HCT116 (cell line): ENCODE measurements around the gene CDKN1C. TPM values are rescaled to one million over a fixed set of nuclear protein-coding genes. Genes with fewer than 3 reads are reported as not detected.

Source experiments
- ATAC-seq: fragments of 200-7000 bp; cut with Tn5 transposase; 2 replicates; pipeline ENCODE4 v1.9.1; 2020; ENCODE audit warnings: mild to moderate bottlenecking, moderate library complexity
- BruUV-seq: library from RNA; stranded (reverse); fragments of 400-500 nt; replicated peaks from 2 replicates; lab custom pipeline; 2021; lab: Mats Ljungman, UMichigan
- CTCF ChIA-PET: fragments of 300-600 bp; sonication (Branson Sonifier 250); formaldehyde crosslinking; loops from one replicate; lab custom pipeline; 2021; ENCODE audit warnings: antibody characterized with exemption; lab: Charles Lee
- POLR2A ChIA-PET: fragments of 300-600, 350-600 bp; sonication (Branson Sonifier 250); formaldehyde crosslinking; loops from one replicate; lab custom pipeline; 2021; ENCODE audit warnings: antibody characterized with exemption; lab: Charles Lee
- RAD21 ChIA-PET, 2 experiments: fragments of 300-600 bp; sonication (Branson Sonifier 250); formaldehyde crosslinking; loops; one replicate each; lab custom pipeline; 2023; ENCODE audit warnings: low total read pairs in 2 of 2; ENCODE audit not compliant: uncharacterized antibody in 2 of 2, unreplicated experiment in 2 of 2, low non-redundant PET in 1 of 2; lab: Charles Lee
- DNase-seq: peaks from one replicate; pipeline ENCODE4 v3.0.0-alpha.2; 2010; ENCODE audit warnings: low read depth, low spot score
- H2AFZ ChIP-seq: fragments of 200-600 bp; shearing (Covaris generic), sonication (generic); 2 replicates; pipeline ENCODE4 v1.6.1; 2017; ENCODE audit warnings: low read depth, mixed run types, mixed read lengths, antibody characterized with exemption, low read length; ENCODE audit not compliant: poor library complexity, severe bottlenecking
- H3K27ac ChIP-seq: 2 replicates; pipeline ENCODE4 v1.5.1; 2012; ENCODE audit warnings: low read depth, low read length
- H3K27me3 ChIP-seq: fragments of 200-600 bp; sonication (generic); 2 replicates; pipeline ENCODE4 v1.6.1; 2016; ENCODE audit warnings: mixed run types, low read length, mixed read lengths; ENCODE audit not compliant: insufficient read depth
- H3K36me3 ChIP-seq, 2 experiments: fragments of 200-500 bp in 1 of 2; fragments of 200-600 bp in 1 of 2; sonication (Bioruptor generic) in 1 of 2; sonication (generic) in 1 of 2; 2 replicates each; pipeline versions ENCODE4 v1.5.1 to v1.6.1; 2014 to 2016; ENCODE audit warnings: low read length in 2 of 2, inconsistent platforms in 1 of 2, mixed read lengths in 1 of 2, mixed run types in 1 of 2; ENCODE audit not compliant: insufficient read depth in 2 of 2, control insufficient read depth in 1 of 2
- H3K4me1 ChIP-seq, 2 experiments: fragments of 200-600 bp in 1 of 2; sonication (generic) in 1 of 2; 2 replicates each; pipeline versions ENCODE4 v1.5.1 to v1.6.1; 2012 to 2017; ENCODE audit warnings: low read length in 2 of 2, inconsistent platforms in 1 of 2, mild to moderate bottlenecking in 1 of 2, mixed read lengths in 1 of 2, mixed run types in 1 of 2, moderate library complexity in 1 of 2; ENCODE audit not compliant: insufficient read depth in 2 of 2, control insufficient read depth in 1 of 2
- H3K4me2 ChIP-seq: fragments of 200-600 bp; sonication (generic); 2 replicates; pipeline ENCODE4 v1.6.1; 2017; ENCODE audit warnings: mixed run types, low read length, mixed read lengths
- H3K4me3 ChIP-seq, 2 experiments: fragments of 200-600 bp in 1 of 2; sonication (generic) in 1 of 2; replicated peaks in 1 of 2; 2 replicates each; pipeline ENCODE4 v1.5.1; 2011 to 2016; ENCODE audit warnings: low read length in 2 of 2, control low read depth in 1 of 2, low read depth in 1 of 2, mild to moderate bottlenecking in 1 of 2, mixed read lengths in 1 of 2, mixed run types in 1 of 2
- H3K79me2 ChIP-seq: fragments of 200-600 bp; sonication (generic); 2 replicates; pipeline ENCODE4 v1.6.1; 2017; ENCODE audit warnings: mild to moderate bottlenecking, mixed run types, low read length, moderate library complexity, mixed read lengths; ENCODE audit not compliant: insufficient read depth
- H3K9ac ChIP-seq: fragments of 200-600 bp; sonication (generic); 2 replicates; pipeline ENCODE4 v1.6.1; 2016; ENCODE audit warnings: low read length, mixed read lengths
- H3K9me2 ChIP-seq: fragments of 200-600 bp; sonication (generic), shearing (Covaris generic); 2 replicates; pipeline ENCODE4 v1.6.1; 2017; ENCODE audit warnings: mixed run types, mild to moderate bottlenecking, moderate library complexity; ENCODE audit not compliant: insufficient read depth
- H3K9me3 ChIP-seq, 2 experiments: fragments of 200-500 bp in 1 of 2; fragments of 200-600 bp in 1 of 2; sonication (Bioruptor generic) in 1 of 2; sonication (generic) in 1 of 2; 2 replicates each; pipeline ENCODE4 v1.6.1; 2014 to 2017; ENCODE audit warnings: low read length in 2 of 2, mixed read lengths in 2 of 2, inconsistent platforms in 1 of 2, low read depth in 1 of 2, mild to moderate bottlenecking in 1 of 2, mixed run types in 1 of 2, moderate library complexity in 1 of 2; ENCODE audit not compliant: control insufficient read depth in 1 of 2, insufficient read depth in 1 of 2
- H4K20me1 ChIP-seq: fragments of 200-600 bp; sonication (generic), shearing (Covaris generic); 2 replicates; pipeline ENCODE4 v1.6.1; 2017; ENCODE audit warnings: mixed run types, mild to moderate bottlenecking, moderate library complexity; ENCODE audit not compliant: insufficient read depth
- CEBPB ChIP-seq: IDR thresholded peaks from 2 replicates; pipeline ENCODE4 v1.6.1; 2012; ENCODE audit warnings: low read depth
- CTCF ChIP-seq, 3 experiments: fragments of 200-600 bp in 1 of 3; sonication (generic) in 1 of 3; IDR thresholded peaks in 2 of 3; conservative IDR thresholded peaks in 1 of 3; 2 replicates each; pipeline ENCODE4 v1.5.1; 2012 to 2017; ENCODE audit warnings: low read depth in 2 of 3, low read length in 2 of 3, antibody characterized with exemption in 1 of 3, borderline replicate concordance in 1 of 3, control low read depth in 1 of 3, mild to moderate bottlenecking in 1 of 3, mixed read lengths in 1 of 3, mixed run types in 1 of 3, moderate library complexity in 1 of 3; ENCODE audit not compliant: insufficient read depth in 1 of 3
- EGR1 ChIP-seq: IDR thresholded peaks from 2 replicates; pipeline ENCODE4 v1.6.1; 2012; ENCODE audit warnings: low read depth
- JUND ChIP-seq: IDR thresholded peaks from 2 replicates; pipeline ENCODE4 v1.6.1; 2012
- MAX ChIP-seq: IDR thresholded peaks from 2 replicates; pipeline ENCODE4 v1.6.1; 2012
- SIN3A ChIP-seq: IDR thresholded peaks from 2 replicates; pipeline ENCODE4 v1.6.1; 2012; ENCODE audit warnings: low read depth
- ZBTB33 ChIP-seq: IDR thresholded peaks from 2 replicates; pipeline ENCODE4 v1.6.1; 2011; ENCODE audit warnings: mild to moderate bottlenecking, low read length, moderate library complexity; ENCODE audit not compliant: insufficient replicate concordance; ENCODE audit errors: extremely low read depth
- ZFX ChIP-seq: fragments of 450-650 bp; IDR thresholded peaks from 2 replicates; pipeline ENCODE4 v1.6.1; 2017
- ZNF274 ChIP-seq: fragments of 200-500 bp; sonication (Bioruptor generic); IDR thresholded peaks from 2 replicates; pipeline ENCODE4 v1.6.1; 2014; ENCODE audit warnings: mild to moderate bottlenecking, low read depth, low read length, inconsistent platforms
- intact Hi-C: fragments of 100-400 bp; cut with micrococcal nuclease; formaldehyde crosslinking; loops from 2 replicates; pipeline ENCODE4 v1.10.0; 2022
- total RNA-seq: library from RNA; stranded (reverse); gene quantifications from one replicate; pipeline ENCODE4 v1.2.1, GENCODE V29; 2021; ENCODE audit not compliant: unreplicated experiment

CDKN1C gene
- total RNA-seq, 1 experiment from 2014 or later = 24.0 TPM

- TSS peak; percentile 61 for BruUV-seq
- Histone ChIP-seq H3K4me3 (peak overlapping the region; percentile 70 to 76), H3K9ac (peak overlapping the region; percentile 72), H3K9me2 (no peaks in the 10 kb centered on the region), H3K4me2 (peak overlapping the region; percentile 99), H2AFZ (no peak overlapping the region), H3K36me3 (no peaks in the 10 kb centered on the region), H3K27me3 (no peaks in the 10 kb centered on the region)
- TF ChIP-seq ZNF274 = no peak
- TF ChIP-seq ZFX = no peak
- TF ChIP-seq CTCF (IDR thresholded peaks at IDR 0.05 in 2 of 3, conservative IDR thresholded peaks at IDR 0.05 in 1 of 3; ENCODE audit: borderline replicate concordance in 1 of 3, insufficient read depth in 1 of 3, low read depth in 2 of 3, low read length in 2 of 3) = no peak
- TF ChIP-seq JUND = no peak
- TF ChIP-seq, all 23 proteins: peak for 0
- ATAC-seq = no peak
- intact Hi-C loops = no loop called here
- ChIA-PET RAD21 (no interaction called here), POLR2A (interaction anchor here (1.8 to 3.6 kb wide), 3 partner anchors 9 to 28 kb away, joined by 7 to 21 read pairs (median 12); partner anchors contain the start of gene PHLDA2), CTCF (interaction anchor here (5.0 kb wide), 1 partner anchor 10 kb away, joined by 32 read pairs; no protein-coding TSS in a partner anchor)
- H3K79me2 ChIP-seq = no peaks in the 10 kb centered on the region
- H4K20me1 ChIP-seq = no peaks in the 10 kb centered on the region
- DNase-seq = no peak
- peak overlapping the region; percentile 59 for H3K27ac ChIP-seq
- peaks cover 54 to 72% of the 10 kb centered on the region in 2 experiments for H3K4me1 ChIP-seq
- H3K9me3 ChIP-seq = no peaks in the 10 kb centered on the region
Observed at GRCh38 chr11:2901196-2901796, 15.7 kb upstream of the CDKN1C start.

GRCh38 chr11:2899080-2899783 is 13.7 kb upstream of the CDKN1C start:
- H3K79me2 ChIP-seq = no peaks in the 10 kb centered on the region
- H3K4me2 ChIP-seq = peak overlapping the region; percentile 66
- H3K27ac ChIP-seq = peak overlapping the region; percentile 63
- H3K4me3 ChIP-seq = no peak overlapping the region
- ATAC-seq (no peak), DNase-seq (no peak)
- intact Hi-C loops = no loop called here
- no peaks in the 10 kb centered on the region for H3K36me3 ChIP-seq
- ChIA-PET POLR2A (interaction anchor here (0.9 to 1.8 kb wide), 4 partner anchors 13 to 30 kb away, joined by 4 to 15 read pairs (median 5); partner anchors contain the start of genes CDKN1C and PHLDA2), RAD21 (no interaction called here), CTCF (no interaction called here)
- no peaks in the 10 kb centered on the region for H3K9me2 ChIP-seq
- no peak overlapping the region for H2AFZ ChIP-seq
- no peaks in the 10 kb centered on the region for H3K9me3 ChIP-seq
- no peaks in the 10 kb centered on the region for H3K27me3 ChIP-seq
- BruUV-seq = no TSS peak
- H3K4me1 ChIP-seq = peaks cover 48 to 72% of the 10 kb centered on the region in 2 experiments
- H4K20me1 ChIP-seq = no peaks in the 10 kb centered on the region
- peak overlapping the region; percentile 51 for H3K9ac ChIP-seq
- no peak for TF ChIP-seq SIN3A
- TF ChIP-seq MAX = no peak
- TF ChIP-seq JUND = no peak
- TF ChIP-seq ZNF274 = no peak
- no peak for TF ChIP-seq CTCF (IDR thresholded peaks at IDR 0.05 in 2 of 3, conservative IDR thresholded peaks at IDR 0.05 in 1 of 3; ENCODE audit: borderline replicate concordance in 1 of 3, insufficient read depth in 1 of 3, low read depth in 2 of 3, low read length in 2 of 3)
- no peak for TF ChIP-seq EGR1
- TF ChIP-seq ZBTB33 = no peak
- no peak for TF ChIP-seq CEBPB
